ENCODE results near the gene TRIM65.

DNA sequence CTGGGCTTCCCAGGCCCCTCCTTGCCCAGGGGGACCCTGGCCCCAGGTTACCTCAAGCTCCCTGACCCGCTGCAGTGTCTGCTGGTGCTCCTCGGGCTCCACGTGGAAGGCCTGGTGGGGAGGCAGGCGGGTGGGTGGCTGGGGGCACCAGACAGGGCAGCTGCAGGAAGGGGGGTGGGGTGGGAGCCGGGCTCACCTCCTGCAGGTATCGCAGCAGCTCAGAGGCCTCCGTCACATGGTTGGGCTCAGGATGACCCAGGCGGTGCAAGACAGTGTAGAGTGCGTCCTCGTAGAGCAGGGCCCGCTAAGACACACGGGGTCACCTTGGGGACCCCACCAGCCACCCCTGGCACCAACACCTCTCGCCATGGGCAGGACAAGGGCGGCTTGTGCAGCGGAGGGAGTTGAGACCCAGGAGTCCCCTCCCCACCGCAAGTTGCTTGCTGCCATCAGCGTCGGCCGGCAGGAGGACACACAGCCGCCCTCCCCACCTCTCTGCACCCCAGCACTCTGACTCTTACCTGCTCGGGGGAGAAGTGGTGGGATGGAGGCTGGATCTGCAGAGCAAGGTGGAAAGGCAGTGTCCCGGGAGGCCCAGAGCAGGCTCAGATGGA, 53.7 kb downstream of the TRIM65 start:
- TF ChIP-seq, protein P1, sequence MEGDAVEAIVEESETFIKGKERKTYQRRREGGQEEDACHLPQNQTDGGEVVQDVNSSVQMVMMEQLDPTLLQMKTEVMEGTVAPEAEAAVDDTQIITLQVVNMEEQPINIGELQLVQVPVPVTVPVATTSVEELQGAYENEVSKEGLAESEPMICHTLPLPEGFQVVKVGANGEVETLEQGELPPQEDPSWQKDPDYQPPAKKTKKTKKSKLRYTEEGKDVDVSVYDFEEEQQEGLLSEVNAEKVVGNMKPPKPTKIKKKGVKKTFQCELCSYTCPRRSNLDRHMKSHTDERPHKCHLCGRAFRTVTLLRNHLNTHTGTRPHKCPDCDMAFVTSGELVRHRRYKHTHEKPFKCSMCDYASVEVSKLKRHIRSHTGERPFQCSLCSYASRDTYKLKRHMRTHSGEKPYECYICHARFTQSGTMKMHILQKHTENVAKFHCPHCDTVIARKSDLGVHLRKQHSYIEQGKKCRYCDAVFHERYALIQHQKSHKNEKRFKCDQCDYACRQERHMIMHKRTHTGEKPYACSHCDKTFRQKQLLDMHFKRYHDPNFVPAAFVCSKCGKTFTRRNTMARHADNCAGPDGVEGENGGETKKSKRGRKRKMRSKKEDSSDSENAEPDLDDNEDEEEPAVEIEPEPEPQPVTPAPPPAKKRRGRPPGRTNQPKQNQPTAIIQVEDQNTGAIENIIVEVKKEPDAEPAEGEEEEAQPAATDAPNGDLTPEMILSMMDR (IDR thresholded peaks at IDR 0.05): no peak
- no peak for TF ChIP-seq POLR2A (IDR thresholded peaks at IDR 0.05)
